Ishikawa (cell line): ENCODE results near the gene GYG1.

Experiments used
- CEBPB ChIP-seq: IDR thresholded peaks from 2 replicates; pipeline ENCODE4 v1.6.1; 2012
- CREB1 ChIP-seq: IDR thresholded peaks from 2 replicates; pipeline ENCODE4 v1.6.1; 2012; ENCODE audit warnings: low read depth
- EGR1 ChIP-seq: IDR thresholded peaks from 2 replicates; pipeline ENCODE4 v1.6.1; 2012
- EP300 ChIP-seq: IDR thresholded peaks from 2 replicates; pipeline ENCODE4 v1.6.1; 2012; ENCODE audit warnings: borderline replicate concordance
- FOXM1 ChIP-seq: IDR thresholded peaks from 2 replicates; pipeline ENCODE4 v1.6.1; 2012; ENCODE audit warnings: low read depth, borderline replicate concordance
- RAD21 ChIP-seq: IDR thresholded peaks from 2 replicates; pipeline ENCODE4 v1.6.1; 2012; ENCODE audit warnings: low read depth
- TEAD4 ChIP-seq: IDR thresholded peaks from 2 replicates; pipeline ENCODE4 v1.6.1; 2012
- YY1 ChIP-seq: IDR thresholded peaks from 2 replicates; pipeline ENCODE4 v1.6.1; 2012; ENCODE audit warnings: low read depth
- ZBTB7A ChIP-seq: IDR thresholded peaks from 2 replicates; pipeline ENCODE4 v1.6.1; 2012; ENCODE audit warnings: low read depth
- TF ChIP-seq, protein P1 (sequence below): IDR thresholded peaks from 2 replicates; pipeline ENCODE4 v1.6.1; 2012; ENCODE audit warnings: low read depth, mild to moderate bottlenecking

DNA sequence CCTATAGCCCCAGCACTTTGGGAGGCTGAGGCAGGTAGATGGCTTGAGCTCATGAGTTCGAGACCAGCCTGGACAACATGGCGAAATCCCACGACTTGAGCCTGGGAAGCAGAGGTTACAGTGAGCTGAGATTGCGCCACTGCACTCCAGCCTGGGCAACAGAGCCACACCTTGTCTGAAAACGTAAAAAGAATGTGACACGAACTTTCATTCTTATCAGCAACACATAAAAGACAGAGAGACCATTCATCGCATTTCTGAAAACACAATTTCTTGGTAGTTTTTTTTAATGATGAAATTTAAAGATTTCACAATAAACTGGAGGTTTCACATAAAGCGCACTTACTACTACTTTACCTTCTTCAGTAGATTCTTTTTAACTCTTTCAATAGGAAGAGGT lies 76.5 kb downstream of the GYG1 start:
- TF ChIP-seq ZBTB7A (no peak), TEAD4 (no peak), CREB1 (no peak), CEBPB (no peak), RAD21 (no peak), EGR1 (no peak), YY1 (no peak), EP300 (no peak), FOXM1 (no peak)
- TF ChIP-seq, protein P1, sequence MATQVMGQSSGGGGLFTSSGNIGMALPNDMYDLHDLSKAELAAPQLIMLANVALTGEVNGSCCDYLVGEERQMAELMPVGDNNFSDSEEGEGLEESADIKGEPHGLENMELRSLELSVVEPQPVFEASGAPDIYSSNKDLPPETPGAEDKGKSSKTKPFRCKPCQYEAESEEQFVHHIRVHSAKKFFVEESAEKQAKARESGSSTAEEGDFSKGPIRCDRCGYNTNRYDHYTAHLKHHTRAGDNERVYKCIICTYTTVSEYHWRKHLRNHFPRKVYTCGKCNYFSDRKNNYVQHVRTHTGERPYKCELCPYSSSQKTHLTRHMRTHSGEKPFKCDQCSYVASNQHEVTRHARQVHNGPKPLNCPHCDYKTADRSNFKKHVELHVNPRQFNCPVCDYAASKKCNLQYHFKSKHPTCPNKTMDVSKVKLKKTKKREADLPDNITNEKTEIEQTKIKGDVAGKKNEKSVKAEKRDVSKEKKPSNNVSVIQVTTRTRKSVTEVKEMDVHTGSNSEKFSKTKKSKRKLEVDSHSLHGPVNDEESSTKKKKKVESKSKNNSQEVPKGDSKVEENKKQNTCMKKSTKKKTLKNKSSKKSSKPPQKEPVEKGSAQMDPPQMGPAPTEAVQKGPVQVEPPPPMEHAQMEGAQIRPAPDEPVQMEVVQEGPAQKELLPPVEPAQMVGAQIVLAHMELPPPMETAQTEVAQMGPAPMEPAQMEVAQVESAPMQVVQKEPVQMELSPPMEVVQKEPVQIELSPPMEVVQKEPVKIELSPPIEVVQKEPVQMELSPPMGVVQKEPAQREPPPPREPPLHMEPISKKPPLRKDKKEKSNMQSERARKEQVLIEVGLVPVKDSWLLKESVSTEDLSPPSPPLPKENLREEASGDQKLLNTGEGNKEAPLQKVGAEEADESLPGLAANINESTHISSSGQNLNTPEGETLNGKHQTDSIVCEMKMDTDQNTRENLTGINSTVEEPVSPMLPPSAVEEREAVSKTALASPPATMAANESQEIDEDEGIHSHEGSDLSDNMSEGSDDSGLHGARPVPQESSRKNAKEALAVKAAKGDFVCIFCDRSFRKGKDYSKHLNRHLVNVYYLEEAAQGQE = no peak
